IMR-90 (cell line): ENCODE data around the gene ABCC9. TPM values are rescaled to one million over a fixed set of nuclear protein-coding genes. Genes with fewer than 3 reads are reported as not detected.
"Not testable (repeated sequence)": the region's sequence is repeated elsewhere in the genome, so short reads cannot be mapped to it uniquely, and the experiment has no call there.

ENCODE experiments used
- ATAC-seq: fragments of 200-7000 bp; cut with Tn5 transposase; 2 replicates; pipeline ENCODE4 v1.9.1; 2020; ENCODE audit warnings: low read depth, mild to moderate bottlenecking, moderate library complexity
- BruUV-seq: library from RNA; stranded (reverse); fragments of 400-500 nt; replicated peaks from 2 replicates; lab custom pipeline; 2021; lab: Mats Ljungman, UMichigan
- CTCF ChIA-PET: fragments of 300-600 bp; formaldehyde crosslinking; extraction: SDS; loops from one replicate; lab custom pipeline; 2021; ENCODE audit warnings: antibody characterized with exemption; lab: Yijun Ruan, JAX
- POLR2A ChIA-PET: fragments of 300-600 bp; sonication (Branson Sonifier 250); formaldehyde crosslinking; loops from one replicate; lab custom pipeline; 2022; ENCODE audit warnings: antibody characterized with exemption; ENCODE audit not compliant: unreplicated experiment; lab: Charles Lee
- DNase-seq: peaks from one replicate; pipeline ENCODE4 v3.0.0; 2013
- H2AFZ ChIP-seq: replicated peaks from 2 replicates; pipeline ENCODE3; 2013; ENCODE audit warnings: low read length, mild to moderate bottlenecking; ENCODE audit not compliant: poor library complexity
- H2AK5ac ChIP-seq: 2 replicates; pipeline ENCODE4 v1.6.1; 2013; ENCODE audit warnings: low read depth, low read length, inconsistent platforms
- H2AK9ac ChIP-seq: replicated peaks from 2 replicates; pipeline ENCODE3; 2013; ENCODE audit warnings: mild to moderate bottlenecking, low read depth, low read length, moderate library complexity; ENCODE audit not compliant: poor library complexity
- H2BK120ac ChIP-seq: 2 replicates; pipeline ENCODE4 v1.6.1; 2013; ENCODE audit warnings: low read depth, low read length, inconsistent platforms
- H2BK15ac ChIP-seq: 3 replicates; pipeline ENCODE4 v1.6.1; 2013; ENCODE audit warnings: low read depth, low read length, inconsistent platforms
- H2BK20ac ChIP-seq: 2 replicates; pipeline ENCODE4 v1.6.1; 2013; ENCODE audit warnings: low read depth, mild to moderate bottlenecking, inconsistent platforms, low read length, moderate library complexity
- H2BK5ac ChIP-seq: 2 replicates; pipeline ENCODE4 v1.6.1; 2013; ENCODE audit warnings: mild to moderate bottlenecking, low read depth, low read length, inconsistent platforms; ENCODE audit not compliant: poor library complexity, severe bottlenecking
- H3K14ac ChIP-seq: replicated peaks from 2 replicates; pipeline ENCODE4 v1.6.1; 2013; ENCODE audit warnings: low read depth, low read length, inconsistent platforms
- H3K18ac ChIP-seq: 2 replicates; pipeline ENCODE4 v1.6.1; 2013; ENCODE audit warnings: low read depth, low read length, control low read depth
- H3K23ac ChIP-seq: 2 replicates; pipeline ENCODE4 v1.6.1; 2013; ENCODE audit warnings: low read depth, low read length, inconsistent platforms
- H3K27ac ChIP-seq: 2 replicates; pipeline ENCODE4 v1.5.1; 2013; ENCODE audit warnings: mild to moderate bottlenecking, control low read depth, low read length; ENCODE audit not compliant: insufficient read depth
- H3K27me3 ChIP-seq: 2 replicates; pipeline ENCODE4 v1.6.1; 2013; ENCODE audit warnings: low read length; ENCODE audit not compliant: control insufficient read depth, insufficient read depth
- H3K36me3 ChIP-seq: 2 replicates; pipeline ENCODE4 v1.6.1; 2013; ENCODE audit warnings: low read length, mixed read lengths; ENCODE audit not compliant: control insufficient read depth, insufficient read depth
- H3K4ac ChIP-seq: 2 replicates; pipeline ENCODE4 v1.6.1; 2013; ENCODE audit warnings: low read depth, low read length, inconsistent platforms
- H3K4me1 ChIP-seq: 2 replicates; pipeline ENCODE4 v1.6.1; 2013; ENCODE audit warnings: low read length, mixed read lengths; ENCODE audit not compliant: control insufficient read depth, insufficient read depth
- H3K4me2 ChIP-seq: 2 replicates; pipeline ENCODE4 v1.6.1; 2013; ENCODE audit warnings: low read depth, mild to moderate bottlenecking, control low read depth, low read length, moderate library complexity
- H3K4me3 ChIP-seq: 2 replicates; pipeline ENCODE4 v1.5.1; 2013; ENCODE audit warnings: low read depth, mild to moderate bottlenecking, control low read depth, low read length, moderate library complexity; ENCODE audit not compliant: insufficient read depth
- H3K56ac ChIP-seq: 2 replicates; pipeline ENCODE4 v1.6.1; 2013; ENCODE audit warnings: low read length, inconsistent platforms; ENCODE audit not compliant: insufficient read depth; ENCODE audit errors: extremely low read depth
- H3K79me1 ChIP-seq, 2 experiments: 2 replicates each; pipeline ENCODE4 v1.6.1; 2013; ENCODE audit warnings: low read length in 2 of 2, inconsistent platforms in 1 of 2, low read depth in 1 of 2
- H3K9ac ChIP-seq: 2 replicates; pipeline ENCODE4 v1.6.1; 2013; ENCODE audit warnings: low read depth, low read length, control low read depth
- H3K9me1 ChIP-seq: 2 replicates; pipeline ENCODE4 v1.6.1; 2013; ENCODE audit warnings: low read length, inconsistent platforms; ENCODE audit not compliant: insufficient read depth
- H3K9me3 ChIP-seq: 2 replicates; pipeline ENCODE4 v1.6.1; 2013; ENCODE audit warnings: low read length; ENCODE audit not compliant: control insufficient read depth, insufficient read depth
- H4K20me1 ChIP-seq: 2 replicates; pipeline ENCODE4 v1.6.1; 2013; ENCODE audit warnings: low read length, inconsistent platforms; ENCODE audit not compliant: insufficient read depth
- H4K5ac ChIP-seq: 2 replicates; pipeline ENCODE4 v1.6.1; 2013; ENCODE audit warnings: mild to moderate bottlenecking, low read depth, low read length, control low read depth
- H4K8ac ChIP-seq, 2 experiments: 2 replicates each; pipeline ENCODE4 v1.6.1; 2013; ENCODE audit warnings: low read depth in 2 of 2, low read length in 2 of 2, control low read depth in 1 of 2, inconsistent platforms in 1 of 2
- H4K91ac ChIP-seq: 2 replicates; pipeline ENCODE4 v1.6.1; 2013; ENCODE audit warnings: low read depth, low read length, inconsistent platforms; ENCODE audit not compliant: insufficient read depth
- WGBS, 2 experiments: methylation state at CpG; one replicate each; pipeline versions ENCODE4 v1.1.5 to v1.1.7; 2013; ENCODE audit warnings: missing lambda C conversion rate in 2 of 2; ENCODE audit not compliant: insufficient read length in 1 of 2; ENCODE audit errors: extremely low coverage in 2 of 2; 5-methylcytosine and 5-hydroxymethylcytosine counted together
- dilution Hi-C: fragments of 300-500 bp; cut with HindIII; formaldehyde crosslinking; loops from one replicate; pipeline ENCODE4 v1.14.3; 2018; ENCODE audit warnings: low sequenced_read_pairs; ENCODE audit not compliant: unreplicated experiment
- in situ Hi-C: fragments of 300-500 bp; cut with MboI; formaldehyde crosslinking; loops from 3 replicates; pipeline ENCODE4 v1.14.3; 2019; ENCODE audit warnings: low sequenced_read_pairs, inconsistent platforms, mixed read lengths
- intact Hi-C: fragments of 100-400 bp; cut with micrococcal nuclease; formaldehyde crosslinking; loops from 2 replicates; pipeline ENCODE4 v1.10.0; 2022
- polyA plus RNA-seq, 3 experiments: library from polyadenylated mRNA; depleted of rRNA; stranded (reverse); fragments of >200 nt; gene quantifications; 2 replicates each; pipeline ENCODE4 v1.2.3, GENCODE V29; 2012; ENCODE audit warnings: low replicate concordance in 1 of 3
- total RNA-seq: library from RNA; depleted of rRNA; stranded (reverse); fragments of >200 nt; gene quantifications from 2 replicates; pipeline ENCODE4 v1.2.3, GENCODE V29; 2012

The ABCC9 gene
- total and polyA plus RNA-seq, 2 of the 4 experiments (the other 2 are of a cell fraction), result 1.2 to 6.6 TPM

- ATAC-seq, H3K4ac ChIP-seq, H3K9me1 ChIP-seq, H4K20me1 ChIP-seq, H4K8ac ChIP-seq, in situ Hi-C loops, H3K4me1 ChIP-seq, H3K27me3 ChIP-seq, H2BK120ac ChIP-seq, H4K5ac ChIP-seq, H3K56ac ChIP-seq, H2BK5ac ChIP-seq, H4K91ac ChIP-seq, H3K4me3 ChIP-seq, H3K27ac ChIP-seq, intact Hi-C loops, H2BK15ac ChIP-seq, H2AFZ ChIP-seq, H3K23ac ChIP-seq, BruUV-seq, H3K79me1 ChIP-seq, DNase-seq, CTCF ChIA-PET, dilution Hi-C loops, H3K36me3 ChIP-seq, H3K9ac ChIP-seq, H3K4me2 ChIP-seq, H2AK5ac ChIP-seq, H3K9me3 ChIP-seq, H3K18ac ChIP-seq, POLR2A ChIA-PET, H3K14ac ChIP-seq, H2AK9ac ChIP-seq, H2BK20ac ChIP-seq: not testable (repeated sequence)
- no CpG with 5 or more reads among the region's 3 CpGs for WGBS, 2 experiments
These were observed 158.5 kb downstream of the ABCC9 start for GRCh38 chr12:21782723-21783122.
